ENCODE data around the gene ATP9A.

DNA sequence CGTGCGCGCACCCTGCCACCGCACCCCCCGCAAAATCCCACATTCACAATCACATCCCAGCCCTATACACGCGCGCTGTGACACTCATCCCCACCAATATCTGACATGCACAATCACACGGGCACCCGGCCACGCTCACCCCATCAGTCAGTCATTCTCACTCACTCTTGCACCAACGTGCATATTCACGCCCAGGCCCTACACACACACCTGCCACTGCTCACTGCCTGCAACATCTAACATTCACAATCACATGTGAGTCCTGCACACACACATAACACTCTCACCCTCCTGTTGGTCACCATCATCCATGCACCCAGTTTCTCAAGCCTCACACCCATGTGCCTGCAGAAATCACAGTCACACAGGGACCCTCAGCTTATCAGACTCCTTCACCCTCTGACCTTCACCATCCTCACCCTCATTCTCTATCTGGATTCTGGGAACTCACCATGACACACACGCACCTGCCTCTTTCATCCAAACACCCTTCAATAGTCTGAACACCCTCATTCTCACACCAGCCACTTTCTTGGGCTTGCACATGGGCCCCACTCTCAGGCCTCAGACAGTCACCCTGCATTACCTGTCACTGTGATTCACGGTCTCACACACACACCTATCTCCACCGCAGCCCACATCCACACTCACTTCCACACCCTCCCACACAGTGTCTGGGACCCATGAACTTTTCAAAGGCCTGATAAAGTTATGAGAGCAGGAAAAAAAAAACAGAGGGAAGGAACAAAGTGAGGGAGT, 748 bp upstream of the ATP9A start:
- TF ChIP-seq, protein P1, sequence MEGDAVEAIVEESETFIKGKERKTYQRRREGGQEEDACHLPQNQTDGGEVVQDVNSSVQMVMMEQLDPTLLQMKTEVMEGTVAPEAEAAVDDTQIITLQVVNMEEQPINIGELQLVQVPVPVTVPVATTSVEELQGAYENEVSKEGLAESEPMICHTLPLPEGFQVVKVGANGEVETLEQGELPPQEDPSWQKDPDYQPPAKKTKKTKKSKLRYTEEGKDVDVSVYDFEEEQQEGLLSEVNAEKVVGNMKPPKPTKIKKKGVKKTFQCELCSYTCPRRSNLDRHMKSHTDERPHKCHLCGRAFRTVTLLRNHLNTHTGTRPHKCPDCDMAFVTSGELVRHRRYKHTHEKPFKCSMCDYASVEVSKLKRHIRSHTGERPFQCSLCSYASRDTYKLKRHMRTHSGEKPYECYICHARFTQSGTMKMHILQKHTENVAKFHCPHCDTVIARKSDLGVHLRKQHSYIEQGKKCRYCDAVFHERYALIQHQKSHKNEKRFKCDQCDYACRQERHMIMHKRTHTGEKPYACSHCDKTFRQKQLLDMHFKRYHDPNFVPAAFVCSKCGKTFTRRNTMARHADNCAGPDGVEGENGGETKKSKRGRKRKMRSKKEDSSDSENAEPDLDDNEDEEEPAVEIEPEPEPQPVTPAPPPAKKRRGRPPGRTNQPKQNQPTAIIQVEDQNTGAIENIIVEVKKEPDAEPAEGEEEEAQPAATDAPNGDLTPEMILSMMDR (IDR thresholded peaks at IDR 0.05), result no peak
- no peak for TF ChIP-seq POLR2A (IDR thresholded peaks at IDR 0.05)
